Endothelial cell of umbilical vein (primary cell): ENCODE measurements around the gene CDH23. TPM values are rescaled to one million over a fixed set of nuclear protein-coding genes. Genes with fewer than 3 reads are reported as not detected.

ENCODE experiments used
- BruUV-seq: library from RNA; stranded (reverse); fragments of 400-500 nt; replicated peaks from 2 replicates; lab custom pipeline; 2021; lab: Mats Ljungman, UMichigan
- CTCF ChIA-PET: fragments of 300-600, 350-600 bp; sonication (Branson Sonifier 250); formaldehyde crosslinking; loops from one replicate; lab custom pipeline; 2021; ENCODE audit warnings: antibody characterized with exemption, inconsistent platforms; lab: Charles Lee
- POLR2A ChIA-PET: fragments of 300-600, 350-600 bp; sonication (Branson Sonifier 250); formaldehyde crosslinking; loops from one replicate; lab custom pipeline; 2021; ENCODE audit warnings: antibody characterized with exemption, inconsistent platforms; lab: Charles Lee
- DNase-seq: peaks from one replicate; pipeline ENCODE4 v3.0.0-alpha.2; 2011; ENCODE audit warnings: low read depth, low spot score
- FAIRE-seq: peaks from 2 replicates; lab custom pipeline; 2011; peaks lifted over from hg19 to GRCh38; lab: Jason Lieb, UNC
- H2AFZ ChIP-seq: 2 replicates; pipeline ENCODE4 v1.6.0; 2012; ENCODE audit warnings: low read depth, low read length, control low read depth, inconsistent platforms
- H3K27ac ChIP-seq: 2 replicates; pipeline ENCODE4 v1.5.1; 2011; ENCODE audit warnings: low read depth, mild to moderate bottlenecking, control low read depth, low read length, moderate library complexity; ENCODE audit not compliant: insufficient read depth
- H3K27me3 ChIP-seq, 2 experiments: 2 replicates each; pipeline versions ENCODE4 v1.6.0 to v1.6.1; 2011; ENCODE audit warnings: low read length in 2 of 2, mixed read lengths in 1 of 2; ENCODE audit not compliant: control insufficient read depth in 2 of 2, insufficient read depth in 2 of 2
- H3K36me3 ChIP-seq, 2 experiments: 2 replicates in 1 of 2; 3 replicates in 1 of 2; pipeline ENCODE4 v1.5.1; 2011; ENCODE audit warnings: low read length in 2 of 2, mild to moderate bottlenecking in 1 of 2, moderate library complexity in 1 of 2; ENCODE audit not compliant: control insufficient read depth in 2 of 2, insufficient read depth in 2 of 2; ENCODE audit errors: extremely low read depth in 1 of 2
- H3K4me1 ChIP-seq: 3 replicates; pipeline ENCODE4 v1.5.1; 2011; ENCODE audit warnings: mild to moderate bottlenecking, low read length; ENCODE audit not compliant: control insufficient read depth, insufficient read depth; ENCODE audit errors: extremely low read depth
- H3K4me2 ChIP-seq: 2 replicates; pipeline ENCODE4 v1.6.1; 2011; ENCODE audit warnings: low read length, control low read depth, mixed read lengths; ENCODE audit not compliant: insufficient read depth
- H3K4me3 ChIP-seq, 3 experiments: fragments of 200-600 bp in 1 of 3; sonication (generic), shearing (Covaris generic) in 1 of 3; replicated peaks in 1 of 3; 2 replicates each; pipeline ENCODE4 v1.5.1; 2011 to 2016; ENCODE audit warnings: control low read depth in 3 of 3, low read length in 3 of 3, mild to moderate bottlenecking in 2 of 3, inconsistent platforms in 1 of 3, low read depth in 1 of 3, moderate library complexity in 1 of 3; ENCODE audit not compliant: insufficient read depth in 1 of 3
- H3K79me2 ChIP-seq: 2 replicates; pipeline ENCODE4 v1.6.0; 2012; ENCODE audit warnings: low read length, inconsistent platforms; ENCODE audit not compliant: control insufficient read depth, insufficient read depth
- H3K9ac ChIP-seq: replicated peaks from 2 replicates; pipeline ENCODE3; 2011; ENCODE audit warnings: low read length, control low read depth; ENCODE audit not compliant: insufficient read depth; ENCODE audit errors: extremely low read depth
- H3K9me1 ChIP-seq: replicated peaks from 3 replicates; pipeline ENCODE4 v1.6.0; 2011; ENCODE audit warnings: mild to moderate bottlenecking, low read length; ENCODE audit not compliant: control insufficient read depth, insufficient read depth; ENCODE audit errors: extremely low read depth
- H3K9me3 ChIP-seq: replicated peaks from 2 replicates; pipeline ENCODE4 v1.5.1; 2012; ENCODE audit warnings: low read length, inconsistent platforms; ENCODE audit not compliant: control insufficient read depth, insufficient read depth
- H4K20me1 ChIP-seq: replicated peaks from 2 replicates; pipeline ENCODE3; 2011; ENCODE audit warnings: mild to moderate bottlenecking, low read length; ENCODE audit not compliant: control insufficient read depth, insufficient read depth; ENCODE audit errors: extremely low read depth
- EZH2 ChIP-seq: IDR thresholded peaks from 2 replicates; pipeline ENCODE4 v1.6.1; 2012; ENCODE audit warnings: borderline replicate concordance, low read depth, mild to moderate bottlenecking, moderate library complexity, low read length, inconsistent platforms; ENCODE audit not compliant: severe bottlenecking
- FOS ChIP-seq: IDR thresholded peaks from 2 replicates; pipeline ENCODE4 v1.6.1; 2011; ENCODE audit warnings: mild to moderate bottlenecking, low read length, moderate library complexity, borderline replicate concordance; ENCODE audit not compliant: insufficient read depth
- GATA2 ChIP-seq: IDR thresholded peaks from 2 replicates; pipeline ENCODE4 v1.7.0; 2011; ENCODE audit warnings: low read depth, mild to moderate bottlenecking, moderate library complexity, mixed read lengths, low read length; ENCODE audit not compliant: insufficient read length, insufficient read depth
- JUN ChIP-seq: IDR thresholded peaks from 2 replicates; pipeline ENCODE4 v1.6.1; 2011; ENCODE audit warnings: borderline replicate concordance, low read depth; ENCODE audit not compliant: insufficient read length, insufficient read depth
- MAX ChIP-seq: IDR thresholded peaks from 2 replicates; pipeline ENCODE4 v1.6.1; 2011; ENCODE audit not compliant: insufficient read depth, insufficient read length
- MYC ChIP-seq: IDR thresholded peaks from one replicate; pipeline ENCODE4 v1.6.1; 2011; ENCODE audit warnings: mild to moderate bottlenecking, low read depth, low read length
- POLR2A ChIP-seq: IDR thresholded peaks from 2 replicates; pipeline ENCODE4 v1.6.1; 2012; ENCODE audit warnings: low read depth, mild to moderate bottlenecking, control low read depth, low read length
- POLR2AphosphoS5 ChIP-seq: IDR thresholded peaks from 2 replicates; pipeline ENCODE4 v1.6.1; 2012; ENCODE audit warnings: low read depth, mild to moderate bottlenecking, control low read depth, low read length, moderate library complexity; ENCODE audit not compliant: insufficient read depth
- dilution Hi-C: fragments of 300-500 bp; cut with MboI; formaldehyde crosslinking; loops from one replicate; pipeline ENCODE4 v1.15.0; 2019; ENCODE audit warnings: low sequenced_read_pairs; ENCODE audit not compliant: extremely low pct_ligation_motif_present
- intact Hi-C: fragments of 100-400 bp; cut with micrococcal nuclease; formaldehyde crosslinking; loops from one replicate; pipeline ENCODE4 v1.10.0; 2022
- polyA plus RNA-seq, 4 experiments: library from polyadenylated mRNA; depleted of rRNA in 3 of 4; stranded (reverse) in 3 of 4; unstranded in 1 of 4; fragments of >200 nt; gene quantifications; 2 replicates each; pipeline versions ENCODE4 v1.2.1 to v1.2.3, GENCODE V29; 2011 to 2012; ENCODE audit warnings: missing spikeins in 1 of 4
- total RNA-seq: library from RNA; stranded (reverse); gene quantifications from 2 replicates; pipeline ENCODE4 v1.2.3, GENCODE V29; 2021
- TF ChIP-seq, protein P1 (sequence below), 2 donors: IDR thresholded peaks; 1 replicate in 1 of 2; 2 replicates in 1 of 2; pipeline ENCODE4 v1.5.1; 2011; ENCODE audit warnings: low read length in 2 of 2, mild to moderate bottlenecking in 2 of 2, moderate library complexity in 2 of 2, control low read depth in 1 of 2, inconsistent platforms in 1 of 2, low read depth in 1 of 2; ENCODE audit not compliant: insufficient read depth in 1 of 2; ENCODE audit errors: extremely low read depth in 1 of 2

Gene CDH23
- total and polyA plus RNA-seq, 2 donors (not counting 3 experiments of a cell fraction or from before 2014, with no cell fraction given): not detected

DNA sequence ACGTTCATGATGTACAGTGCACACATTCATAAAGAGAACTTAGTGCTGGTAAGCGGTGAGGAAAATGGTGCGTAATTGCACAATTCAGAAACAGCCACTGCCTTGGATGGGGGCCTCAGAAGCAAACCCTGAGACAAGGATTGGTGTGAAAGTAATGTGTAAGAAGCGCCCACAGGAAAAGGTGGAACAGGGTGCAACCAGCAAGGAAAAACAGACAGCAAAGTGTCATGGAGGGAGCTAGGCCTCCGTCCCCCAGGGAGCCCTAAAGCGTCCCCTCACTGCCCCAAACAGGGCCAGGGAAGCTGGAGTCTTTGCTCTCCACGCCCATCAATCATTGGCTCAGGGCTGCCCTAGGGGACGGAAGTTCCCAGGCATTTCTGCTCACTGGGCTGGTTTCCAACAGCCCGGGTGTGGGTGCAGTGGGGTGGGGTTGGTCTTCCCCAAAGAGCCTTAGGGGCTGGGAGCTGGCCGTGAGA, 332.5 kb downstream of the CDH23 start:
- Histone ChIP-seq H3K4me3 (no peak overlapping the region), H4K20me1 (no peaks in the 10 kb centered on the region), H3K27me3 (peaks cover 0 to 6% of the 10 kb centered on the region in 2 experiments), H3K27ac (no peak overlapping the region), H3K9ac (no peak overlapping the region), H2AFZ (no peak overlapping the region), H3K4me1 (peaks cover 3% of the 10 kb centered on the region), H3K9me1 (no peaks in the 10 kb centered on the region), H3K9me3 (no peaks in the 10 kb centered on the region), H3K4me2 (no peak overlapping the region), H3K36me3 (no peaks in the 10 kb centered on the region), H3K79me2 (no peaks in the 10 kb centered on the region)
- dilution Hi-C loops: no loop called here
- ChIA-PET POLR2A (no interaction called here), CTCF (interaction anchor here (1.3 kb wide), 1 partner anchor 44 kb away, joined by 6 read pairs; the partner anchor contains the start of gene VSIR)
- DNase-seq (no peak), FAIRE-seq (no peak)
- no peak for TF ChIP-seq POLR2A
- TF ChIP-seq JUN: no peak
- TF ChIP-seq EZH2: no peak
- no peak for TF ChIP-seq MAX
- TF ChIP-seq, protein P1, sequence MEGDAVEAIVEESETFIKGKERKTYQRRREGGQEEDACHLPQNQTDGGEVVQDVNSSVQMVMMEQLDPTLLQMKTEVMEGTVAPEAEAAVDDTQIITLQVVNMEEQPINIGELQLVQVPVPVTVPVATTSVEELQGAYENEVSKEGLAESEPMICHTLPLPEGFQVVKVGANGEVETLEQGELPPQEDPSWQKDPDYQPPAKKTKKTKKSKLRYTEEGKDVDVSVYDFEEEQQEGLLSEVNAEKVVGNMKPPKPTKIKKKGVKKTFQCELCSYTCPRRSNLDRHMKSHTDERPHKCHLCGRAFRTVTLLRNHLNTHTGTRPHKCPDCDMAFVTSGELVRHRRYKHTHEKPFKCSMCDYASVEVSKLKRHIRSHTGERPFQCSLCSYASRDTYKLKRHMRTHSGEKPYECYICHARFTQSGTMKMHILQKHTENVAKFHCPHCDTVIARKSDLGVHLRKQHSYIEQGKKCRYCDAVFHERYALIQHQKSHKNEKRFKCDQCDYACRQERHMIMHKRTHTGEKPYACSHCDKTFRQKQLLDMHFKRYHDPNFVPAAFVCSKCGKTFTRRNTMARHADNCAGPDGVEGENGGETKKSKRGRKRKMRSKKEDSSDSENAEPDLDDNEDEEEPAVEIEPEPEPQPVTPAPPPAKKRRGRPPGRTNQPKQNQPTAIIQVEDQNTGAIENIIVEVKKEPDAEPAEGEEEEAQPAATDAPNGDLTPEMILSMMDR (IDR thresholded peaks at IDR 0.05; ENCODE audit: extremely low read depth in 1 of 2, insufficient read depth in 1 of 2, low read depth in 1 of 2, low read length in 2 of 2): no peak
- TF ChIP-seq POLR2AphosphoS5: no peak
- TF ChIP-seq GATA2: no peak
- no peak for TF ChIP-seq MYC
- TF ChIP-seq FOS: no peak
- intact Hi-C loops: loop anchor here (5.0 to 10.0 kb wide), 2 partner anchors 78 to 166 kb away; no protein-coding TSS in a partner anchor
- BruUV-seq: no TSS peak
